HG02610 (cell line): ENCODE results near the gene KRT73.

ENCODE experiments used
- ATAC-seq: cut with Tn5 transposase; IDR thresholded peaks from one replicate; pipeline ENCODE4 v1.9.1; 2021; ENCODE audit warnings: mild to moderate bottlenecking, moderate library complexity; ENCODE audit not compliant: unreplicated experiment

Gene KRT73

GRCh38 chr12:52618216-52618615, at the start of gene KRT73:
TSS of gene KRT73 (minus strand) at chr12:52618559. CDS start at chr12:52618524, 35 bp downstream.
- ATAC-seq: no peak

DNA sequence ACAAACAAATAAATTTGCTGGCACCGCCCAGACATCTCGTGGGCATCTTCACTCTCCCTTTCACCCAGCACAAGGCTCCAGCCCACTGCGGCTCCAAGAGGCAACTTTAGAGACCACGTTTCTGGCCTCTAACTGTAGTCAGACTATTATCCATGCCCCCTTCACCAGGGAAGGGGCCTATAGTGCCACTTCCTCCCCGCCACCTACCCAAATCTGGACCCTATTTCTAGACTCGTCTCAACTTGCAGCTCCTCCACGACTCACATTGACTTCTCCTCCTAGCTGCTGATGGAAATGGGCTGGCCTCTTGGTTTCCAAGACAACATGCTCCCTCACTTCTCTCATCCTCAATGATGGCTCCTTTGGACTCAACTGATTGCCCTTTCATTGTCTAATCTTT, 49.6 kb upstream of the KRT73 start:
- ATAC-seq: no peak

DNA sequence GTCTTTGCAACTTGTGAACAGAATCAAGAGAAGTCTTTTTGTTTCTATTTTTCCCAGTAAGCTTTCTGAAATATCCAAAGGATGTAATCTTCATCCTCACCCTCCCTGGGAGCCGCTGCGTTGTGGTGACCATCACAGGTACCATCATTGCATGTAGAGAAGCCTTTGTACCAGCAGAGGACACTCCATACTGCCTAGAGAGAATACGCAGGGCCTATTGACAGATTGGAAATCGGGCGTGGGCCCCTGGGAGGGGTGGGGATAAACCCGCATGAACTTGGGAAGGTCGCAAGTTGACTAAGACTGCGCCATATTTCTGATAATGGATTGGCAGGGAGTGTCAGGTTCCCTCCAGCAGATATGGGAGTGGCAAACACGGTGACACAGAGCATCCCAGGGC, 49.1 kb upstream of the KRT73 start:
- ATAC-seq: no peak

DNA sequence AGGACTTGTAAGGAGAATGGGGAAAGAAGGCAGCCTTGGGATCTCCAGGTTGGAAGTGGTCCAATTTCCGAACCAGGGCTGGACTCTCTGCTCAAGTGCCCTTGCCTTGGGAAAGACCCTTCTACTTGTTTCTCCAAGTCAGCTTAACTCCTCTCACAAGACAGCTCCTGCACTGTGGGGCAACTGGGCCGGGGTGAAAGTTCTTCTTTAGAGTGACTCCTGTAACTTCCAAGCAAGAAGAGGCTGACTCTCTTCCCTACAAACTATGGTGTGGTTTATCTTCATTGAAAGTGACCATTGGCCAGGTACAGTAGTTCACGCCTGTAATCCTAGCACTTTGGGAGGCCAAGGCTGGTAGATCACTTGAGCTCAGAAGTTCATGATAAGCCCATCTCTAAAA, 48.1 kb upstream of the KRT73 start:
- ATAC-seq: no peak

GRCh38 chr12:52663420-52663819, 45.1 kb upstream of the KRT73 start:
- ATAC-seq: no peak

DNA sequence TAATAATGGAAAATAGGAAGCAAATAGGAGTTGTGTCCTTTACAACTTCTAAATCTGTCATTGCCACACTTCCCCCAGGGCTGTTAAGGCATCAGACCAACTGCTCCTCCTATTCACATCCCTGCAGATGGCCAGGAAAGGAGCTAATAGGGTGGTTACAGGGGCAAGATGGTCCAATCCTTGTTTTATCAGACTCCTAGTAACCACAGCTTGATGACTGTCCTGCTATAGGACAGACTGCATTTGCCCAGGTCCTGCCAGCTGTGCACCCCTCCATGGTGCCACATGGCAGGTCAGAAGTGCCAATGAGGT, 44.5 kb upstream of the KRT73 start:
- ATAC-seq: no peak

GRCh38 chr12:52662093-52662917, 43.9 kb upstream of the KRT73 start:
- ATAC-seq: no peak

GRCh38 chr12:52661668-52662067, 43.3 kb upstream of the KRT73 start:
- no peak for ATAC-seq

DNA sequence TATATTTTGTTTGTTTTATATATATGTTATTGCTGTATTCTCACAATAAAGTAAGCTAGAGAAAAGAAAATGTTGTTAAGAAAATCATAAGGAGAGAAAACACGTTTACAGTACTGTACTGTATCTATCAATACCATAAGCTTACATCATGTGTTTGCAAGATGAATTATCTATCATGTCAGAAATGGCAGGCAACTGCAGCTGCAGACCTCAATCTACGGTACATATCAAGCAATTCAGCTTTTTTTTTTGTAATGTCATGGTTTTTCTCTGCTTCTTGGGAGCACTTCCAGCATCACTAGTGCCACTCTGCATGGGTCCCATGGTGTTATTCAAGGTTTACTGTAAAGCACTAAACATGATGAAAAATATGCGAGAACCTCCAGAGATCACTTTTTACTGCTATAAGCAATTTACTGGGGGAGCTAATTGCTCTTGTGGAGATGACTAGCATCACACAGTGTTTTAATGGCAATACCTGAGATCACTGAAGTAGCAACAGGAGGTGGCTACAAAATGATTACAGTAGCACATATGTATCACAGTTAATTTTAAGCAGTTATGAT, 42.7 kb upstream of the KRT73 start:
- no peak for ATAC-seq

DNA sequence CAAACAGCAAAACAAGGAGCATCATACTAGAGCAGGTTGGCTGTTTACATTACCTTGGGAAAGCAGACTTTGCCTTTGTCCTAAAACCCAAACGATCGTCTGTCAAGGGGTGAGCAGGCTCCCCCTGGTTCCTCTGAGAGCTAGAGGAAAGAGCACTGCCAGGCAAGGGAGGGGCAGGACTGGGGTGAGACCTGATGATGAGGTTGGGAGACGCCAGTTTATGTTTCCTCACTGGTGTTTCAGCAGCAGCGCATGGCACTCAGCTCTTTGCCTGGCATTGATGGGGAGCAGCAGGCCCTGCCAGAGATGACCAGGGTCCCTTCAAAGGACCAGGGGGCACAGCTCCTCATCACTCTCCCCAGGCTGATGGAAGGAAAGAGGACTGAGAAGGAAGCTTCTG, 41.6 kb upstream of the KRT73 start:
- ATAC-seq: no peak

DNA sequence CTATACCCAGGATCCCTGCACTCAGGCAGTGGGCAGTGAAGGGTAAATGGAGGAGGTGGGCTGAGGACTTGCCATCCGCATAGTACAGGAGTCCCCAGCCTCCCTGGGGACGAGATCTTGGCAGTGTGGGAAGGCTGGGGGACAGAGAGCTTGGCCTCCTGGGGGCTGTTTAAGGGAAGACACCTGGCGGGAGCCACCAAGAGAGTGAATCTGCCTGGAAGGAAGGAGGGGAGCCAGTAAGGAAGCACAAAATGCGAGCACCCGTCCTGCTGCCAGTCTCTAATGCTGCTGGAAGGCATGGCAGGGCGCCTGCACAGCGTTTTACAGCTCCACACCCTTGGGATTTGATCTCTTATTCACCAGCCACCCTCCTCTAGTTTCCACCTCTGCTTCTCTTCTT, 41.0 kb upstream of the KRT73 start:
- ATAC-seq: no peak

DNA sequence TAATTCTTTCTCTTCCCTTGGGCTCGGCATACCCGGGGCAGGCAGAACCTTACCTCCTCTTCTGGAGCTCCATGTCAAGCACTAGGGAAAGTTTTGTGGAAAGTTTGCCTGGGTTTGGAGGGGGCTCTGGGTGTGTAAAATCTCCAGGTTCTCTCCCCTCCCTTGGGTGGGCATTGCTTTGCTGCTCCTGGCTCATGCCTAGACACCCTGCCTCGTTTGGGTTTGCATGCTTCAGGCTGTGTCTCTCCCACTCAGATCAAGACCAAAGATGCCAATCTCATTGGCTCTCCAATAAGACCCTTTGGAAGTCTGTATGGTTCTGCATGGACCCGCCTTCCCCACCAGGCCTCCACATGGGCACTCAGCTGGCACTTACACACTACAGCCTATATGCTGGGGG, 39.8 kb upstream of the KRT73 start:
- ATAC-seq: no peak

DNA sequence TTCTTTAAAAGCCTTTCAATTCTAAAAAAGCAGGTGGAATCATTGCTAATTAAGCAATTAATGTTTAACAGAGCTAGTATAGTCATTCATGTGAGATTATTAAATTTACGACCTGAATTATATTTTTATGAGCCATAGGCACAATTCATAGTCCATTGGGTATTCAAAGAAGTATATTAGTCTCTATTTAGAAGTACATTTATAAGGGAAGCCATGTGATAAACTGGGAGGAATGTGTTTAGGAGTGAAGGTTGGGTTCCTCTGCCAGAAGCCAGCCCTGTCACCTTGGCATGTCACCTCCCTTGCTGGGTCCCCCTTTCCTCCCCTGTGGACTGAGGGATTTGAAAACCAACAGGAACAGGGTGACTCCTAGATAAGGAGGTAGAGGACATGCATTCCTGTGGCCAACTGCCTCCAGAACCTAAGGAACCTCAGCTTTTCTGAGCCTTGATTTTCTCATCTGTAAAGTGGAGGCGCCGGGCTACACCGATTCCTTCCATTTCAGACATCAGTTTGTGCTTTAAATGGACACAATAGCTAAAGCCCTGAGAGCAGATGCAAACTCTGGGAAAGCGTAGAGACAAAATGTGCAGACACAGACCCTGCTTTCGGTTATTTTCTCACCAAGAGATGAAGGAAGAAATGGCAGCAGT, 39.0 kb upstream of the KRT73 start:
- ATAC-seq: no peak

GRCh38 chr12:52656616-52657015, 38.3 kb upstream of the KRT73 start:
- no peak for ATAC-seq

DNA sequence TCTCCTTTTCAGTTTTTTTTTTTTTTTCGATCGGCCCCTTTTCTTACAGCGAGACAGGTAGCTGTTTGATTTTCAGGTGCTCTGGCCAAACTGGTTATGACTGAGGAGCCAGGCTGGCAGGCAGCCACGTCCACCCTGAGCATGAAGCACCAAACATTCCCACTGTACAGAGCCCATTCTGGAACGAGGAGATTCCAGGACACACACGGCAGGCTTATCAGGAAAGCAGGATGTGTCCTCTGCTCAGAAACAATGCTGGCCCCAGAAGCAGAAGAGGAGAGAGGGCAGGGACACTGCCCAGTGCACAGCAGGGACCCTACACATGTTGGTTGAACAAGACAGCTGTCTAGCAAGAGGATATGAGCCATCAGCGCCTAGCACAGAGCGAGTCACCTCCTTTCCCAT, 37.4 kb upstream of the KRT73 start:
- ATAC-seq: no peak

DNA sequence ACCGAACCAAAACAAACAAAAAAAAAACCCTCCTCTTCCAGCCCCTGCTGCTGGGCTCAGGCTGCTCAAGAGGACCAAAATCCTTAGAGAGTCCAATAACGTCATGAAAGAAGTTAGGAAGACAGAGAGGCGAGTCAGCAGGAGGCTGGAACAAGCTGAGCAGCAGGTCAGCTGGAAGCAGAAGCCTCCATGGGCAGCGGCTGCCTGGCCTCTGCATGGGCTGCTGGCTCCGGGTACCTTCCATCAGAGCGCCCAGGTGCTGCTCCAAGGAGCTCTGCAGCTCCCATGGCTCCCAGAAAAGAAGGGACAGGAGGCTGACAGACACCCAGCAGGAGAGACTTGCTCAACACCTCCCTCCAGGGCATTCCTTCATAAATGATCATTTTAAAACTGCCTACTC, 36.9 kb upstream of the KRT73 start:
- ATAC-seq: no peak

- ATAC-seq: no peak
Observed at GRCh38 chr12:52651726-52652261, 33.4 kb upstream of the KRT73 start, which contains the start of gene KRT2. TSS of gene KRT2 (minus strand) at chr12:52652211. CDS start at chr12:52652142, 69 bp downstream.

DNA sequence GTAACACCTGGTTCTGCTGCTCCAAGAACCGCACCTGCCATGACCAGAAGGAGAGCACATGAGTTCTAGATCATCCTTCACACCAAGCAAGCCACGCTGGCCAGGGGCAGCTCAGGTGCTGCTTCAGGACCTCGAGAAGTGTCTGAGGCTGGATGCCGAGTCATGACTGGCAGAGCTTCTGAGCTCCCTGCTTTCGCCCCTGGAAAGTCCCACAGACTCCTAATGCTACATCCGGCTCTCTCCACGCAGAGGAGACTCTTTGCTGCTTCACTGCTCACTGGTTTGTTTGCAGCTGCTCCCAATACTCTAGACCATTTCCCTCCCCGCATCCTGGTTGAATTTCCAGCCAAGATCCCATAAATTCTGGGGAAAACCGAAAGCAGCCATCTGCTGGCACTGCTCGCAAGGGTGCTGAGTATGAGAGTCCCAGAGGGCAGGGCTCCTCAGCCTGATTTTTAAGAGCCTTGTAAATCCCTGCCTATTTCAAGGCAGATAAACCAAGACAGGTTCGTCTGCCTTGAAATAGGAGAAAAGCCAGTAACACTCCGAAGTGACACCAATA, 32.2 kb upstream of the KRT73 start:
- ATAC-seq: no peak

GRCh38 chr12:52649066-52649465, 30.7 kb upstream of the KRT73 start:
- no peak for ATAC-seq

DNA sequence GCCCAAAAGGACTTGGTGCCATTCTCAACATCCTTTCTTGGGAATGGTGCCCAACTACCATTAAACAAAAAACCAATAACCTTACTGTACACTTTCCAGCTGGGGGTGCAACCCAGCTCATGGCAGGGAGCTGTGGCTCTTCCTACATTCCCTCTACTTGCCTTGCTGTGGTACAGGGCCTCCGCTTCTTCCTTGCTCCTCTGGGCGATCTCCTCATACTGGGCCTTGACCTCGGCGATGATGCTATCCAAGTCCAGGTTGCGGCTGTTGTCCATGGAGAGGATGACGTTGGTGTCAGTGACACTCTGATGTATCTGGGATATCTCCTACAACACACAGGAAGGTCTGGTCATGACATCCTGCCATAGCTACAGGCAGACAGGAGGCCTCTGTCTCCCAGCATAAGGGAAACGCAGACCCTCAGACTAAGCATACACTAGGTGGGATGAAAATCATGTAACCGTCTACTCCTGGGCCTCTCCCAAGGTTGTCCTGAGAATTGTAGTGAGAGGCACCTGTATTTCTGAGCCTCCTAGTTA, 29.7 kb upstream of the KRT73 start:
- no peak for ATAC-seq

- no peak for ATAC-seq
Observed at GRCh38 chr12:52647601-52648000, 29.2 kb upstream of the KRT73 start.
